Endothelial cell of umbilical vein (primary cell): Measurements from ENCODE around the gene MKNK1. TPM values are rescaled to one million over a fixed set of nuclear protein-coding genes. Genes with fewer than 3 reads are reported as not detected.

Experiments used
- BruUV-seq: library from RNA; stranded (reverse); fragments of 400-500 nt; replicated peaks from 2 replicates; lab custom pipeline; 2021; lab: Mats Ljungman, UMichigan
- CTCF ChIA-PET: fragments of 300-600, 350-600 bp; sonication (Branson Sonifier 250); formaldehyde crosslinking; loops from one replicate; lab custom pipeline; 2021; ENCODE audit warnings: antibody characterized with exemption, inconsistent platforms; lab: Charles Lee
- POLR2A ChIA-PET: fragments of 300-600, 350-600 bp; sonication (Branson Sonifier 250); formaldehyde crosslinking; loops from one replicate; lab custom pipeline; 2021; ENCODE audit warnings: antibody characterized with exemption, inconsistent platforms; lab: Charles Lee
- DNase-seq: peaks from one replicate; pipeline ENCODE4 v3.0.0-alpha.2; 2011; ENCODE audit warnings: low read depth, low spot score
- FAIRE-seq: peaks from 2 replicates; lab custom pipeline; 2011; peaks lifted over from hg19 to GRCh38; lab: Jason Lieb, UNC
- H2AFZ ChIP-seq: 2 replicates; pipeline ENCODE4 v1.6.0; 2012; ENCODE audit warnings: low read depth, low read length, control low read depth, inconsistent platforms
- H3K27ac ChIP-seq: 2 replicates; pipeline ENCODE4 v1.5.1; 2011; ENCODE audit warnings: low read depth, mild to moderate bottlenecking, control low read depth, low read length, moderate library complexity; ENCODE audit not compliant: insufficient read depth
- H3K27me3 ChIP-seq, 2 experiments: 2 replicates each; pipeline versions ENCODE4 v1.6.0 to v1.6.1; 2011; ENCODE audit warnings: low read length in 2 of 2, mixed read lengths in 1 of 2; ENCODE audit not compliant: control insufficient read depth in 2 of 2, insufficient read depth in 2 of 2
- H3K36me3 ChIP-seq, 2 experiments: 2 replicates in 1 of 2; 3 replicates in 1 of 2; pipeline ENCODE4 v1.5.1; 2011; ENCODE audit warnings: low read length in 2 of 2, mild to moderate bottlenecking in 1 of 2, moderate library complexity in 1 of 2; ENCODE audit not compliant: control insufficient read depth in 2 of 2, insufficient read depth in 2 of 2; ENCODE audit errors: extremely low read depth in 1 of 2
- H3K4me1 ChIP-seq: 3 replicates; pipeline ENCODE4 v1.5.1; 2011; ENCODE audit warnings: mild to moderate bottlenecking, low read length; ENCODE audit not compliant: control insufficient read depth, insufficient read depth; ENCODE audit errors: extremely low read depth
- H3K4me2 ChIP-seq: 2 replicates; pipeline ENCODE4 v1.6.1; 2011; ENCODE audit warnings: low read length, control low read depth, mixed read lengths; ENCODE audit not compliant: insufficient read depth
- H3K4me3 ChIP-seq, 3 experiments: fragments of 200-600 bp in 1 of 3; sonication (generic), shearing (Covaris generic) in 1 of 3; replicated peaks in 1 of 3; 2 replicates each; pipeline ENCODE4 v1.5.1; 2011 to 2016; ENCODE audit warnings: control low read depth in 3 of 3, low read length in 3 of 3, mild to moderate bottlenecking in 2 of 3, inconsistent platforms in 1 of 3, low read depth in 1 of 3, moderate library complexity in 1 of 3; ENCODE audit not compliant: insufficient read depth in 1 of 3
- H3K79me2 ChIP-seq: 2 replicates; pipeline ENCODE4 v1.6.0; 2012; ENCODE audit warnings: low read length, inconsistent platforms; ENCODE audit not compliant: control insufficient read depth, insufficient read depth
- H3K9ac ChIP-seq: replicated peaks from 2 replicates; pipeline ENCODE3; 2011; ENCODE audit warnings: low read length, control low read depth; ENCODE audit not compliant: insufficient read depth; ENCODE audit errors: extremely low read depth
- H3K9me1 ChIP-seq: replicated peaks from 3 replicates; pipeline ENCODE4 v1.6.0; 2011; ENCODE audit warnings: mild to moderate bottlenecking, low read length; ENCODE audit not compliant: control insufficient read depth, insufficient read depth; ENCODE audit errors: extremely low read depth
- H3K9me3 ChIP-seq: replicated peaks from 2 replicates; pipeline ENCODE4 v1.5.1; 2012; ENCODE audit warnings: low read length, inconsistent platforms; ENCODE audit not compliant: control insufficient read depth, insufficient read depth
- H4K20me1 ChIP-seq: replicated peaks from 2 replicates; pipeline ENCODE3; 2011; ENCODE audit warnings: mild to moderate bottlenecking, low read length; ENCODE audit not compliant: control insufficient read depth, insufficient read depth; ENCODE audit errors: extremely low read depth
- EZH2 ChIP-seq: IDR thresholded peaks from 2 replicates; pipeline ENCODE4 v1.6.1; 2012; ENCODE audit warnings: borderline replicate concordance, low read depth, mild to moderate bottlenecking, moderate library complexity, low read length, inconsistent platforms; ENCODE audit not compliant: severe bottlenecking
- FOS ChIP-seq: IDR thresholded peaks from 2 replicates; pipeline ENCODE4 v1.6.1; 2011; ENCODE audit warnings: mild to moderate bottlenecking, low read length, moderate library complexity, borderline replicate concordance; ENCODE audit not compliant: insufficient read depth
- GATA2 ChIP-seq: IDR thresholded peaks from 2 replicates; pipeline ENCODE4 v1.7.0; 2011; ENCODE audit warnings: low read depth, mild to moderate bottlenecking, moderate library complexity, mixed read lengths, low read length; ENCODE audit not compliant: insufficient read length, insufficient read depth
- JUN ChIP-seq: IDR thresholded peaks from 2 replicates; pipeline ENCODE4 v1.6.1; 2011; ENCODE audit warnings: borderline replicate concordance, low read depth; ENCODE audit not compliant: insufficient read length, insufficient read depth
- MYC ChIP-seq: IDR thresholded peaks from one replicate; pipeline ENCODE4 v1.6.1; 2011; ENCODE audit warnings: mild to moderate bottlenecking, low read depth, low read length
- POLR2A ChIP-seq: IDR thresholded peaks from 2 replicates; pipeline ENCODE4 v1.6.1; 2012; ENCODE audit warnings: low read depth, mild to moderate bottlenecking, control low read depth, low read length
- POLR2AphosphoS5 ChIP-seq: IDR thresholded peaks from 2 replicates; pipeline ENCODE4 v1.6.1; 2012; ENCODE audit warnings: low read depth, mild to moderate bottlenecking, control low read depth, low read length, moderate library complexity; ENCODE audit not compliant: insufficient read depth
- dilution Hi-C: fragments of 300-500 bp; cut with MboI; formaldehyde crosslinking; loops from one replicate; pipeline ENCODE4 v1.15.0; 2019; ENCODE audit warnings: low sequenced_read_pairs; ENCODE audit not compliant: extremely low pct_ligation_motif_present
- intact Hi-C: fragments of 100-400 bp; cut with micrococcal nuclease; formaldehyde crosslinking; loops from one replicate; pipeline ENCODE4 v1.10.0; 2022
- polyA plus RNA-seq, 4 experiments: library from polyadenylated mRNA; depleted of rRNA in 3 of 4; stranded (reverse) in 3 of 4; unstranded in 1 of 4; fragments of >200 nt; gene quantifications; 2 replicates each; pipeline versions ENCODE4 v1.2.1 to v1.2.3, GENCODE V29; 2011 to 2012; ENCODE audit warnings: missing spikeins in 1 of 4
- total RNA-seq: library from RNA; stranded (reverse); gene quantifications from 2 replicates; pipeline ENCODE4 v1.2.3, GENCODE V29; 2021
- TF ChIP-seq, protein P1 (sequence below), 2 donors: IDR thresholded peaks; 1 replicate in 1 of 2; 2 replicates in 1 of 2; pipeline ENCODE4 v1.5.1; 2011; ENCODE audit warnings: low read length in 2 of 2, mild to moderate bottlenecking in 2 of 2, moderate library complexity in 2 of 2, control low read depth in 1 of 2, inconsistent platforms in 1 of 2, low read depth in 1 of 2; ENCODE audit not compliant: insufficient read depth in 1 of 2; ENCODE audit errors: extremely low read depth in 1 of 2
- TF ChIP-seq, protein P2 (sequence below): IDR thresholded peaks from 2 replicates; pipeline ENCODE4 v1.6.1; 2011; ENCODE audit not compliant: insufficient read depth, insufficient read length

The MKNK1 gene
- total and polyA plus RNA-seq, 2 donors (not counting 3 experiments of a cell fraction or from before 2014, with no cell fraction given) = 32.9 to 42.6 TPM

DNA sequence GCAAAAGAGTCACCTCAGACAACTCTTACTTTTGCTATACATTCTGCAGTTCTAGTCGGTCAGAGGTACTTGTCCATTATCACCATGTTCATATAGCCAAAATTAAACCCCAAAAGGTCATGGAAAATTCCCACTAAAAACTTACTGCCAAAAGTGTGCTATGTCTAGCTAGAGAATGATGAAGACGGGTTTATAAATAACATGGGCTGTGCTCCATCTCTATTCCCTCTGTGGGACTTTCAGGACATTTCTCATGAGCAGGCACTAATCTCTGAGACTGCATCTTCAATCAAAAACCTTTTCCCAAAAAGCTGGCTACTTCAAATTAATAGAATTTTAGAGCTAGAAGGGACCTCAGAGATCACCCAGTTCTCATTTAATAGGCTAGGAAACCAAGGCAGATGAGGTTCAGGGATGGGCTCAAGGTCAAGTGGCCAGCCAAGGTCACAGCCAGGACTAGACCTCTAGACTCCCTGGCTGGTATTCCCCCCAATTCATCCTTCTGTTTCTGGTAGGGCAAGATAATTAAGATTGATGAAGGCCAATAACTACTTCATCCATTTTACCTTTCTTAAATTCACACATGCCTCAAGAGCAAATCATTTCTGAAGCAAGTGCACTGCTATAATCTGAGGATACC, 33.5 kb upstream of the MKNK1 start:
- Histone ChIP-seq H3K27ac (no peak overlapping the region), H3K9ac (no peak overlapping the region), H4K20me1 (no peaks in the 10 kb centered on the region), H3K9me3 (no peaks in the 10 kb centered on the region), H3K36me3 (peaks cover 0 to 12% of the 10 kb centered on the region in 2 experiments), H3K27me3 (no peaks in the 10 kb centered on the region), H2AFZ (no peak overlapping the region), H3K4me1 (no peaks in the 10 kb centered on the region), H3K4me2 (no peak overlapping the region), H3K9me1 (no peaks in the 10 kb centered on the region), H3K79me2 (no peaks in the 10 kb centered on the region), H3K4me3 (no peak overlapping the region)
- POLR2A ChIA-PET = no interaction called here
- TF ChIP-seq, protein P1, sequence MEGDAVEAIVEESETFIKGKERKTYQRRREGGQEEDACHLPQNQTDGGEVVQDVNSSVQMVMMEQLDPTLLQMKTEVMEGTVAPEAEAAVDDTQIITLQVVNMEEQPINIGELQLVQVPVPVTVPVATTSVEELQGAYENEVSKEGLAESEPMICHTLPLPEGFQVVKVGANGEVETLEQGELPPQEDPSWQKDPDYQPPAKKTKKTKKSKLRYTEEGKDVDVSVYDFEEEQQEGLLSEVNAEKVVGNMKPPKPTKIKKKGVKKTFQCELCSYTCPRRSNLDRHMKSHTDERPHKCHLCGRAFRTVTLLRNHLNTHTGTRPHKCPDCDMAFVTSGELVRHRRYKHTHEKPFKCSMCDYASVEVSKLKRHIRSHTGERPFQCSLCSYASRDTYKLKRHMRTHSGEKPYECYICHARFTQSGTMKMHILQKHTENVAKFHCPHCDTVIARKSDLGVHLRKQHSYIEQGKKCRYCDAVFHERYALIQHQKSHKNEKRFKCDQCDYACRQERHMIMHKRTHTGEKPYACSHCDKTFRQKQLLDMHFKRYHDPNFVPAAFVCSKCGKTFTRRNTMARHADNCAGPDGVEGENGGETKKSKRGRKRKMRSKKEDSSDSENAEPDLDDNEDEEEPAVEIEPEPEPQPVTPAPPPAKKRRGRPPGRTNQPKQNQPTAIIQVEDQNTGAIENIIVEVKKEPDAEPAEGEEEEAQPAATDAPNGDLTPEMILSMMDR (IDR thresholded peaks at IDR 0.05; ENCODE audit: extremely low read depth in 1 of 2, insufficient read depth in 1 of 2, low read depth in 1 of 2, low read length in 2 of 2) = no peak
- BruUV-seq = no TSS peak
- CTCF ChIA-PET = no interaction called here
- DNase-seq (no peak), FAIRE-seq (no peak)
- intact Hi-C loops (no loop called here), dilution Hi-C loops (no loop called here)

DNA sequence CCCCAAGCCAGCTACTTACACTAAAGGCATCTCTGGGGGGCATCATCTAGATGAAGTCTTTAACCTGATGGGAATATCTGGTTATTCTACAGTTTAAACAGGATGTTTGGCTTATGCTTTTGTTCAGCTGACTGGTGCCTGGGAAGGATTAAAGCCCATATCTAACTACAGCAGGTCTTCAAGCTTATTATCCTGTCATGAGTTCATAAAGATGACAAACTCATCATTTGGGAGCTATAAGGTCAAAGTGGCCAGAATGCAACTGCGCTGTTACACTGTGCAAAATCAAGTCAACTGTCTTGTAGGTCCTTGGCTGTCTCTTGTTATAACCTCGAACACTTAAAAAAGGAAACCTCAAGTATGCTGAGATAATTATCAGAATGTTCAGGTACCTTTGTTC, 31.1 kb upstream of the MKNK1 start:
- no peak overlapping the region for H3K4me2 ChIP-seq
- no peak overlapping the region for H3K27ac ChIP-seq
- ChIA-PET CTCF (interaction anchor here (1.7 kb wide), 1 partner anchor 8 kb away, joined by 6 read pairs; no protein-coding TSS in a partner anchor), POLR2A (no interaction called here)
- FAIRE-seq (no peak), DNase-seq (no peak)
- dilution Hi-C loops = no loop called here
- no peaks in the 10 kb centered on the region for H3K9me1 ChIP-seq
- H3K4me1 ChIP-seq = no peaks in the 10 kb centered on the region
- TF ChIP-seq POLR2AphosphoS5 = no peak
- TF ChIP-seq POLR2A = no peak
- TF ChIP-seq EZH2 = no peak
- TF ChIP-seq, protein P1 (IDR thresholded peaks at IDR 0.05; ENCODE audit: extremely low read depth in 1 of 2, insufficient read depth in 1 of 2, low read depth in 1 of 2, low read length in 2 of 2) = no peak
- no peak for TF ChIP-seq JUN
- TF ChIP-seq GATA2 = no peak
- TF ChIP-seq FOS = no peak
- TF ChIP-seq MYC = no peak
- TF ChIP-seq, protein P2, sequence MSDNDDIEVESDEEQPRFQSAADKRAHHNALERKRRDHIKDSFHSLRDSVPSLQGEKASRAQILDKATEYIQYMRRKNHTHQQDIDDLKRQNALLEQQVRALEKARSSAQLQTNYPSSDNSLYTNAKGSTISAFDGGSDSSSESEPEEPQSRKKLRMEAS = no peak
- peaks cover 0 to 12% of the 10 kb centered on the region in 2 experiments for H3K36me3 ChIP-seq
- H3K4me3 ChIP-seq = no peak overlapping the region
- no peaks in the 10 kb centered on the region for H3K9me3 ChIP-seq
- no peak overlapping the region for H3K9ac ChIP-seq
- no peaks in the 10 kb centered on the region for H3K27me3 ChIP-seq
- no peaks in the 10 kb centered on the region for H4K20me1 ChIP-seq
- H3K79me2 ChIP-seq = no peaks in the 10 kb centered on the region
- H2AFZ ChIP-seq = no peak overlapping the region
- intact Hi-C loops = no loop called here
- no TSS peak for BruUV-seq
